Gastrocnemius medialis (tissue), 4 donors: ENCODE measurements around the gene SNAP25. TPM values are rescaled to one million over a fixed set of nuclear protein-coding genes. Genes with fewer than 3 reads are reported as not detected.

Experiments used
- ATAC-seq, 2 donors: fragments of 150-250 bp; one replicate each; pipeline ENCODE4 v1.9.1; 2016
- DNase-seq, 2 donors: peaks; one replicate each; pipeline ENCODE4 v3.0.0-alpha.2; 2019
- H3K27ac ChIP-seq, 4 donors: fragments of 200-600 bp; sonication (generic); 1 replicate in 1 of 4; 2 replicates in 3 of 4; pipeline ENCODE4 v1.5.1; 2016 to 2018; ENCODE audit warnings: mild to moderate bottlenecking in 2 of 4, moderate library complexity in 1 of 4
- H3K27me3 ChIP-seq, 3 donors: fragments of 200-600 bp; sonication (generic) in 2 of 3; 1 replicate in 1 of 3; 2 replicates in 2 of 3; pipeline versions ENCODE4 v1.5.1 to v1.6.0; 2016 to 2019; ENCODE audit warnings: mild to moderate bottlenecking in 1 of 3, moderate library complexity in 1 of 3
- H3K36me3 ChIP-seq, 2 donors: fragments of 200-600 bp; sonication (generic) in 1 of 2; one replicate each; pipeline ENCODE4 v1.5.1; 2017 to 2018
- H3K4me1 ChIP-seq, 2 donors: fragments of 200-600 bp; sonication (generic) in 1 of 2; one replicate each; pipeline ENCODE4 v1.5.1; 2016 to 2017; ENCODE audit warnings: mild to moderate bottlenecking in 2 of 2
- H3K4me3 ChIP-seq, 4 donors: fragments of 200-600 bp; sonication (generic) in 3 of 4; 1 replicate in 1 of 4; 2 replicates in 3 of 4; pipeline ENCODE4 v1.5.1; 2016 to 2019; ENCODE audit warnings: mild to moderate bottlenecking in 2 of 4
- H3K9me3 ChIP-seq, 3 donors: fragments of 200-600 bp; sonication (generic) in 2 of 3; 1 replicate in 1 of 3; 2 replicates in 2 of 3; pipeline ENCODE4 v1.5.1; 2016 to 2019
- POLR2A ChIP-seq, 2 donors: fragments of 450-650 bp; IDR thresholded peaks; one replicate each; pipeline ENCODE4 v1.6.1; 2017; ENCODE audit warnings: antibody characterized with exemption in 2 of 2, mild to moderate bottlenecking in 2 of 2, moderate library complexity in 2 of 2
- in situ Hi-C, 4 donors: fragments of 200-750 bp; cut with MboI; loops; one replicate each; pipeline versions ENCODE4 v1.15.0 to v1.8.0; 2017; ENCODE audit warnings: low sequenced_read_pairs in 4 of 4
- intact Hi-C: fragments of 100-400 bp; cut with DNase I; formaldehyde crosslinking; loops from one replicate; pipeline ENCODE4 v1.15.1; 2023; ENCODE audit warnings: low total_unique reads
- total RNA-seq, 4 donors: library from RNA; depleted of rRNA; stranded (reverse); fragments of >200 nt; gene quantifications; one replicate each; pipeline versions ENCODE4 v1.1.0 to v1.2.3, GENCODE V29; 2016
- TF ChIP-seq, protein P1 (sequence below), 5 experiments: fragments of 450-650 bp in 3 of 5; fragments of 200-600 bp in 2 of 5; sonication (generic) in 2 of 5; IDR thresholded peaks in 4 of 5; conservative IDR thresholded peaks in 1 of 5; 1 replicate in 4 of 5; 2 replicates in 1 of 5; pipeline ENCODE4 v1.5.1; 2016 to 2019; ENCODE audit warnings: antibody characterized with exemption in 5 of 5, mild to moderate bottlenecking in 3 of 5, moderate library complexity in 3 of 5

The SNAP25 gene
- total RNA-seq = under 1 TPM in 1 of 4 donors, not detected in 3; 0.23 TPM

DNA sequence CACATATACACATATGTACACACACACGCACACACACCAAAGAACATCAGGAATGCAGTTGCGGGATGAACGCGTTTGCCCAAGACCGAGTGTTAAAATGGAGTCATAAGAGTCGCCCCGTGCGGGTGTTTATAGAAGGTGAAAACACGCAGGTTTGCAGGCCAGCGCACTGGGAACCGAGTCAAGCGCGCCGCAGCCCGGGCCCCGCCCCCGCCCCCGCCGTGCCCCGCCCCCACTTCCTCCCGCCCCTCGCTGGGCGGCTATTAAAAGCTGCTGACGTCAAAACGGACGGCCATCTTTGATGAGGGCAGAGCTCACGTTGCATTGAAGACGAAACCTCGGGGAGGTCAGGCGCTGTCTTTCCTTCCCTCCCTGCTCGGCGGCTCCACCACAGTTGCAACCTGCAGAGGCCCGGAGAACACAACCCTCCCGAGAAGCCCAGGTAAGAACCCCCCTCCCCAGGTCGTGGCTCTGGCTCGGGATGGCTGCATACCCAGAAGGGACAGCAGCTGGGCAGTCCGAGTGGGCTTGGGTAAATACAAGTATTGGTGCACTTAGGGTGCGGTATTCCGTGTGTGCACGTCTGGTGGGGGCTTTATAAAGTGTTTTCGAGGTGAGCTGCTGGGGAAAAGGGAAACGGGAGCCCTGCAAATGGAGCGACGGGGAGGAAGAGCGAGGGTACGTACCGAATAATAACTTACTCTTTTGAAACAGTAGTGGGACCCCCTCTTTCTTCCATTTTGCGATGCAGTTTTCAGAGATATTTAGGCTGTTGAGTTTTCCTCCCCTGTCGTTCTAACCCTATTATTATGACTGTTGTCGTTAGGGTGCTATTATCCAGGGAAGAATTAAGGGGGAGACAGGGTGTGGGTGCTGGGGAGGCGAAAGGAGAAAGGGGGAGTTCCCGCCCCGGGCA lies at the start of gene SNAP25:
Gene SNAP25 (plus strand): TSS at position 295 of the 916 bp plus-strand sequence. CDS start 56,662 bp downstream, outside the sequence.
- no peak for ATAC-seq
- in situ Hi-C loops (no loop called here), intact Hi-C loops (no loop called here)
- DNase-seq = no peak
- Histone ChIP-seq H3K4me1 (peaks cover 0 to 9% of the 10 kb centered on the region in 2 donors), H3K27ac (no peak within 1 kb of the TSS), H3K9me3 (no peaks in the 10 kb centered on the region), H3K27me3 (peaks cover 14 to 38% (median 34%) of the 10 kb centered on the region in 3 donors), H3K4me3 (peak within 1 kb of the TSS in 3 of 4 donors; percentile 13 to 31 (median 26)), H3K36me3 (no peaks in the 10 kb centered on the region)
- TF ChIP-seq, protein P1, sequence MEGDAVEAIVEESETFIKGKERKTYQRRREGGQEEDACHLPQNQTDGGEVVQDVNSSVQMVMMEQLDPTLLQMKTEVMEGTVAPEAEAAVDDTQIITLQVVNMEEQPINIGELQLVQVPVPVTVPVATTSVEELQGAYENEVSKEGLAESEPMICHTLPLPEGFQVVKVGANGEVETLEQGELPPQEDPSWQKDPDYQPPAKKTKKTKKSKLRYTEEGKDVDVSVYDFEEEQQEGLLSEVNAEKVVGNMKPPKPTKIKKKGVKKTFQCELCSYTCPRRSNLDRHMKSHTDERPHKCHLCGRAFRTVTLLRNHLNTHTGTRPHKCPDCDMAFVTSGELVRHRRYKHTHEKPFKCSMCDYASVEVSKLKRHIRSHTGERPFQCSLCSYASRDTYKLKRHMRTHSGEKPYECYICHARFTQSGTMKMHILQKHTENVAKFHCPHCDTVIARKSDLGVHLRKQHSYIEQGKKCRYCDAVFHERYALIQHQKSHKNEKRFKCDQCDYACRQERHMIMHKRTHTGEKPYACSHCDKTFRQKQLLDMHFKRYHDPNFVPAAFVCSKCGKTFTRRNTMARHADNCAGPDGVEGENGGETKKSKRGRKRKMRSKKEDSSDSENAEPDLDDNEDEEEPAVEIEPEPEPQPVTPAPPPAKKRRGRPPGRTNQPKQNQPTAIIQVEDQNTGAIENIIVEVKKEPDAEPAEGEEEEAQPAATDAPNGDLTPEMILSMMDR (IDR thresholded peaks at IDR 0.05 in 4 of 5, conservative IDR thresholded peaks at IDR 0.05 in 1 of 5) = no peak
- TF ChIP-seq POLR2A (IDR thresholded peaks at IDR 0.05) = no peak

DNA sequence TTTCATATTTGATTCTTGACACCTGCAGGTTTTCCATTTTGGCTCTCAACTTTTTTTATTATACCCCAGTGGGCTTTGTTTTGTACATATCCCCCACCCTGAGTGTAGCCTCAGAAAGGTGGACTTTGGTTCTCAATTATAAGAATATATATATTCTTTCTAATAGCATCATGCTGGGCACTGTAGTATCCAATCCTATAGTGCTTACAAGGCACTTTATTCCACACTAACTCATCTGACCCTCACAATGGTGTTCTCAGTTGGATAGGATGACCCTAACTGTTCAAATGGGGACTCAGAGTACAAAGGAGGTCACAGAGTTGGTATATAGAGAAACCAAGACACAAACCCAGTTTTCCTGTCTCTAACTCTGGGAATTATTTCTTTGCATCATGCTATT lies 48.9 kb upstream of the SNAP25 start:
- DNase-seq (no peak), ATAC-seq (no peak)
- Histone ChIP-seq H3K9me3 (no peaks in the 10 kb centered on the region), H3K27me3 (peaks cover 5 to 13% (median 12%) of the 10 kb centered on the region in 3 donors), H3K4me1 (no peaks in the 10 kb centered on the region), H3K4me3 (no peak overlapping the region), H3K36me3 (no peaks in the 10 kb centered on the region), H3K27ac (no peak overlapping the region)
- TF ChIP-seq POLR2A (IDR thresholded peaks at IDR 0.05) = no peak
- TF ChIP-seq, protein P1 (IDR thresholded peaks at IDR 0.05 in 4 of 5, conservative IDR thresholded peaks at IDR 0.05 in 1 of 5) = no peak
- in situ Hi-C loops (no loop called here), intact Hi-C loops (no loop called here)

DNA sequence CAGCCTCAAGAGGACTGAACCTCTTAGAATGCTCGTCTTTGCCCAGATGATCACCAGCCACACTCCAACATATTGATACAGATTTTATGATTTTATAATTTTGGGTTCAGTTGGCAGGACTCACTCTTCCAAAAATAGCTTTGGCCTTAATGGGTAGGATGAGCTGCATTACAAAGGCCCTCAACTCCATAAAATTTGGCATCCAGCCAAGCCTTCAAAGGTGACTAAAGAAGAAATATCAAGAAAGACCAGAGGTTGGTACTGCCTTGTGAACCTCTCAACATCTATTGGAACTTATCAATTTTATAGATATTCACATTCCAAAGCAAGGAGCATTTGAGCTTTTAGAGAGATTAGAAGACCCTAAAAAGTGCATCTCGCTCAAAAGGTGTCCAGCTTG lies 48.4 kb upstream of the SNAP25 start:
- intact Hi-C loops (no loop called here), in situ Hi-C loops (no loop called here)
- ATAC-seq (no peak), DNase-seq (no peak)
- Histone ChIP-seq H3K4me3 (no peak overlapping the region), H3K4me1 (no peaks in the 10 kb centered on the region), H3K9me3 (no peaks in the 10 kb centered on the region), H3K27me3 (peaks cover 5 to 13% (median 12%) of the 10 kb centered on the region in 3 donors), H3K27ac (no peak overlapping the region), H3K36me3 (no peaks in the 10 kb centered on the region)
- TF ChIP-seq POLR2A (IDR thresholded peaks at IDR 0.05) = no peak
- TF ChIP-seq, protein P1 (IDR thresholded peaks at IDR 0.05 in 4 of 5, conservative IDR thresholded peaks at IDR 0.05 in 1 of 5) = no peak

DNA sequence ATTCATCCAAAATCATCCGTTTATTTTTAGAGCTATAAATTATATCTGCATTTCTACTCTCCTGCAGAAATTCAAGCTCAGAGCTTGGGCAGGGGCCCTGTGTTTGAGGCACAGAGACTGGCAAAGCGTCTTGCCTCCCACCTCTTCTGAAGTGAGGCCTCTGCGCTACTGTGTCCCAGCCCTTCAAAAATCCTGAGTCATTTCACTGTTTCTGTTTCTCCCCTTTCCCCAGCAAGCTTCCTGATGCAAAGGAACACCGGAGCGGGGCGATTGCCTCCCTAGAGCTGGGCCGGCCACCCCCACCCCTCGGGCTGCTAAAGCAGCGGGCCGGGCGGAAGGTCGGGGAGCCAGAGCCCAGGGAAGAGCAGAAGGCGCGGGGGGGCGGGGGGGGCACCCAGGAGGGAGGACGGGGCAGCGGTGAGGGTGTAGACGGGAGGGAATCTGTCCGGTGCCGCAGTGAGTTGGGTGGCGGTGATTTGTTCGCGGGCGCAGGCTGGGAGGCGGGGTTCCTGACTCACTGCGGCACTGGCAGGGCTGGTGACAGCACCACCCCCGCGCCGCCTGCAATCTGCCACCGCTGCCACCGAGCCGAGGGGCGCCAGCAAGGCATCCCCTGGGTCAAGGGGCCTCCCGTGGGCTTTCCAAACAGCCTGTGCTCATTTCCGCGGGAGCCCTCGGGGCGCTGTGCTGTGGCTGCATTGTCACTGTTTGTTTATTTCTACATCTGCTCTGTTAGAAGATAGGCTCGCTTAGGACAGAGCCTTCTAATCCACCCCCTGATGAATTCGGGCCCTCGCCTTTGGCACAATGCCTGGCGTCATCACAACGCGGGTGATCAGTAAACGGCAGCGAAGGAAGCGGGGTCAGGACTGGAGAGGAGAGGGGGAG lies 46.5 kb upstream of the SNAP25 start:
- Histone ChIP-seq H3K27ac (no peak overlapping the region), H3K36me3 (no peaks in the 10 kb centered on the region), H3K9me3 (no peaks in the 10 kb centered on the region), H3K27me3 (peaks cover 5 to 13% (median 12%) of the 10 kb centered on the region in 3 donors), H3K4me3 (peak overlapping the region in 3 of 4 donors; percentile 3 to 43 (median 34)), H3K4me1 (no peaks in the 10 kb centered on the region)
- TF ChIP-seq, protein P1 (IDR thresholded peaks at IDR 0.05 in 4 of 5, conservative IDR thresholded peaks at IDR 0.05 in 1 of 5) = no peak
- TF ChIP-seq POLR2A (IDR thresholded peaks at IDR 0.05) = no peak
- DNase-seq (no peak), ATAC-seq (no peak)
- intact Hi-C loops = no loop called here
- in situ Hi-C loops = no loop called here
